Spleen (tissue), 11 donors: Measurements from ENCODE around the gene MORF4L1. TPM values are rescaled to one million over a fixed set of nuclear protein-coding genes. Genes with fewer than 3 reads are reported as not detected.
"Not testable (repeated sequence)": the region's sequence is repeated elsewhere in the genome, so short reads cannot be mapped to it uniquely, and the experiment has no call there.

Experiments used
- DNase-seq: peaks from one replicate; pipeline ENCODE4 v3.0.0-alpha.2; 2020
- H3K27ac ChIP-seq, 8 donors: fragments of 200-600 bp; sonication (generic) in 7 of 8; 1 replicate in 4 of 8; 2 replicates in 4 of 8; pipeline versions ENCODE4 v1.5.0 to v1.8.0; 2016 to 2021; ENCODE audit warnings: inconsistent platforms in 4 of 8, mild to moderate bottlenecking in 4 of 8, moderate library complexity in 1 of 8
- H3K27me3 ChIP-seq, 7 donors: fragments of 200-600 bp; sonication (generic) in 6 of 7; replicated peaks in 1 of 7; 1 replicate in 4 of 7; 2 replicates in 3 of 7; pipeline versions ENCODE4 v1.5.0 to v1.8.0; 2016 to 2021; ENCODE audit warnings: inconsistent platforms in 3 of 7, mild to moderate bottlenecking in 1 of 7
- H3K36me3 ChIP-seq, 6 donors: fragments of 200-600 bp; sonication (generic) in 5 of 6; 1 replicate in 4 of 6; 2 replicates in 2 of 6; pipeline versions ENCODE4 v1.5.0 to v1.8.0; 2016 to 2021; ENCODE audit warnings: inconsistent platforms in 2 of 6
- H3K4me1 ChIP-seq, 6 donors: fragments of 200-600 bp; sonication (generic) in 5 of 6; 1 replicate in 3 of 6; 2 replicates in 3 of 6; pipeline versions ENCODE4 v1.5.0 to v1.8.0; 2016 to 2021; ENCODE audit warnings: inconsistent platforms in 3 of 6
- H3K4me3 ChIP-seq, 8 donors: fragments of 200-600 bp; sonication (generic) in 7 of 8; 1 replicate in 4 of 8; 2 replicates in 4 of 8; pipeline versions ENCODE4 v1.5.0 to v1.8.0; 2016 to 2021; ENCODE audit warnings: inconsistent platforms in 4 of 8, mild to moderate bottlenecking in 4 of 8, moderate library complexity in 2 of 8
- H3K9me3 ChIP-seq, 8 donors: fragments of 200-600 bp; sonication (generic) in 7 of 8; 1 replicate in 4 of 8; 2 replicates in 4 of 8; pipeline versions ENCODE4 v1.5.0 to v1.8.0; 2016 to 2021; ENCODE audit warnings: inconsistent platforms in 4 of 8
- CTCF ChIP-seq, 11 experiments: fragments of 200-600 bp in 7 of 11; fragments of 450-650 bp in 4 of 11; sonication (generic) in 4 of 11; IDR thresholded peaks in 8 of 11; conservative IDR thresholded peaks in 3 of 11; 1 replicate in 7 of 11; 2 replicates in 4 of 11; pipeline versions ENCODE4 v1.4.0 to v1.8.0; 2016 to 2021; ENCODE audit warnings: antibody characterized with exemption in 11 of 11, inconsistent platforms in 4 of 11, mild to moderate bottlenecking in 1 of 11
- POLR2A ChIP-seq, 3 donors: fragments of 450-650 bp; IDR thresholded peaks; one replicate each; pipeline ENCODE4 v1.5.1; 2017; ENCODE audit warnings: antibody characterized with exemption in 3 of 3, mild to moderate bottlenecking in 1 of 3
- POLR2AphosphoS5 ChIP-seq, 3 donors: sonication (generic); formaldehyde crosslinking; IDR thresholded peaks; one replicate each; pipeline ENCODE4 v1.5.1; 2017; ENCODE audit warnings: antibody characterized with exemption in 3 of 3
- WGBS, 5 donors: extraction: QIAGEN DNeasy Blood & Tissue Kit in 3 of 5; methylation state at CpG; one replicate each; pipeline versions ENCODE4 v1.1.5 to v1.1.7; 2013 to 2018; 5-methylcytosine and 5-hydroxymethylcytosine counted together
- intact Hi-C: fragments of 100-400 bp; cut with DNase I; formaldehyde crosslinking; loops from one replicate; pipeline ENCODE4 v1.15.0; 2023; ENCODE audit warnings: low total_unique reads
- polyA plus RNA-seq, 3 donors: library from polyadenylated mRNA; stranded (reverse); fragments of 200-250 nt; gene quantifications; one replicate each; pipeline ENCODE4 v1.2.1, GENCODE V29; 2013
- total RNA-seq, 7 donors: library from RNA; depleted of rRNA in 3 of 7; stranded (reverse); fragments of >200 nt in 3 of 7; fragmentation: NEBNext Ultra II Directional in 4 of 7; extraction: Animal tissue kit (Norgen Biotek cat#: 25700) in 4 of 7; gene quantifications; one replicate each; pipeline versions ENCODE4 v1.1.0 to v1.2.1, GENCODE V29; 2016 to 2021
- donor health status: healthy with polysubstance abuse.
- donor health status: DM: no; HTN: no; CAD: no; lungs with moderate emphysema.
- donor health status: DM: no; HTN: no; CAD: no.
- donor health status: Bipolar disorder and iron deficiency.
- donor health status: healthy.
- donor health status: DM: no; HTN: no; CAD: no.
- donor health status: DM: yes; HTN: yes; CAD: no.

The MORF4L1 gene
- total and polyA plus RNA-seq, 10 donors = 105 to 271 (median 213) TPM

- Histone ChIP-seq H3K9me3 (no peaks in the 10 kb centered on the region), H3K36me3 (no peaks in the 10 kb centered on the region), H3K27me3 (no peaks in the 10 kb centered on the region), H3K27ac (peak overlapping the region; percentile 98 to 100 (median 100)), H3K4me1 (peaks cover 26 to 57% (median 42%) of the 10 kb centered on the region in 6 donors), H3K4me3 (peak overlapping the region; percentile 67 to 89 (median 80))
- TF ChIP-seq CTCF (IDR thresholded peaks at IDR 0.05 in 8 of 11, conservative IDR thresholded peaks at IDR 0.05 in 3 of 11) (peak; percentile 1 to 74 (median 57)), POLR2AphosphoS5 (IDR thresholded peaks at IDR 0.05) (peak; percentile 63 to 90 (median 70)), POLR2A (IDR thresholded peaks at IDR 0.05) (peak in 2 of 3 donors; percentile 3 to 28)
- DNase-seq = peak; percentile 96
- intact Hi-C loops = no loop called here
- WGBS, 5 donors = 0 to 1% (median 1%) methylated on average over 55 to 75 of the region's 75 CpGs
These were observed 492 bp downstream of the MORF4L1 start for GRCh38 chr15:78872972-78873792.

GRCh38 chr15:78873793-78874765, 1.4 kb downstream of the MORF4L1 start:
- Histone ChIP-seq H3K36me3 (peaks cover 0 to 7% (median 0%) of the 10 kb centered on the region in 6 donors), H3K9me3 (no peaks in the 10 kb centered on the region), H3K4me3 (peak overlapping the region; percentile 67 to 89 (median 80)), H3K27me3 (no peaks in the 10 kb centered on the region), H3K27ac (peak overlapping the region; percentile 98 to 100 (median 100)), H3K4me1 (peaks cover 35 to 66% (median 51%) of the 10 kb centered on the region in 6 donors)
- intact Hi-C loops = no loop called here
- TF ChIP-seq POLR2AphosphoS5 (IDR thresholded peaks at IDR 0.05) = no peak
- TF ChIP-seq POLR2A (IDR thresholded peaks at IDR 0.05) = no peak
- TF ChIP-seq CTCF (IDR thresholded peaks at IDR 0.05 in 8 of 11, conservative IDR thresholded peaks at IDR 0.05 in 3 of 11) = no peak
- 0 to 1% (median 0%) methylated on average over 38 of the region's 38 CpGs for WGBS, 5 donors
- peak; percentile 81 for DNase-seq

- H3K9me3 ChIP-seq = no peaks in the 10 kb centered on the region
- 42 to 51% (median 47%) methylated on average over 22 of the region's 22 CpGs for WGBS, 5 donors
- DNase-seq = no peak
- no peak for TF ChIP-seq POLR2AphosphoS5 (IDR thresholded peaks at IDR 0.05)
- no peak for TF ChIP-seq POLR2A (IDR thresholded peaks at IDR 0.05)
- no peak for TF ChIP-seq CTCF (IDR thresholded peaks at IDR 0.05 in 8 of 11, conservative IDR thresholded peaks at IDR 0.05 in 3 of 11)
- H3K36me3 ChIP-seq = peaks cover 0 to 19% (median 1%) of the 10 kb centered on the region in 6 donors
- peaks cover 41 to 78% (median 64%) of the 10 kb centered on the region in 6 donors for H3K4me1 ChIP-seq
- H3K27me3 ChIP-seq = no peaks in the 10 kb centered on the region
- intact Hi-C loops = no loop called here
- peak overlapping the region in 7 of 8 donors; percentile 67 to 88 (median 78) for H3K4me3 ChIP-seq
- peak overlapping the region in 6 of 8 donors; percentile 6 to 100 (median 100) for H3K27ac ChIP-seq
These were observed 2.6 kb downstream of the MORF4L1 start for GRCh38 chr15:78875107-78875914.

GRCh38 chr15:78876954-78877353, 4.3 kb downstream of the MORF4L1 start:
- H3K9me3 ChIP-seq, intact Hi-C loops, H3K27me3 ChIP-seq, DNase-seq: not testable (repeated sequence)
- peaks cover 0 to 35% (median 11%) of the 10 kb centered on the region in 6 donors for H3K36me3 ChIP-seq
- 65 to 74% (median 68%) methylated on average over 14 of the region's 14 CpGs for WGBS, 5 donors
- H3K4me1 ChIP-seq = peaks cover 44 to 89% (median 79%) of the 10 kb centered on the region in 6 donors
- peak overlapping the region in 2 of 8 donors; percentile 35 to 100 for H3K27ac ChIP-seq
- peak overlapping the region in 4 of 8 donors; percentile 17 to 83 (median 44) for H3K4me3 ChIP-seq
